Measurements from ENCODE around the gene KRTAP4-9.
"Not testable (repeated sequence)": the region's sequence is repeated elsewhere in the genome, so short reads cannot be mapped to it uniquely, and the experiment has no call there.

KRTAP4-9 gene

DNA sequence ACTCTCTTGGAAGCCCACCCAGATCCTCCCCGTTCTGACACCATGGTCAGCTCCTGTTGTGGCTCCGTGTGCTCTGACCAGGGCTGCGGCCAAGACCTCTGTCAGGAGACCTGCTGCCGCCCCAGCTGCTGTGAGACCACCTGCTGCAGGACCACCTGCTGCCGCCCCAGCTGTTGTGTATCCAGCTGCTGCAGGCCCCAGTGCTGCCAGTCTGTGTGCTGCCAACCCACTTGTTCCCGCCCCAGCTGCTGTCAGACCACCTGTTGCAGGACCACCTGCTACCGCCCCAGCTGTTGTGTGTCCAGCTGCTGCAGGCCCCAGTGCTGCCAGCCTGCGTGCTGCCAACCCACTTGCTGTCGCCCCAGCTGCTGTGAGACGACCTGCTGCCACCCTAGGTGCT lies at the start of gene KRTAP4-9:
Gene KRTAP4-9, plus strand, starts transcription at position 43 of the 400 bp plus-strand sequence. Its CDS starts 0 bp downstream, at position 43.
- not testable (repeated sequence) for H3K9me3 Mint-ChIP-seq; H3K27ac Mint-ChIP-seq; H3K4me1 Mint-ChIP-seq (ENCODE audit: low read depth); H3K27me3 Mint-ChIP-seq (ENCODE audit: low read depth); DNase-seq (ENCODE audit: low spot score); H3K36me3 Mint-ChIP-seq (ENCODE audit: low read depth); H3K4me3 Mint-ChIP-seq

DNA sequence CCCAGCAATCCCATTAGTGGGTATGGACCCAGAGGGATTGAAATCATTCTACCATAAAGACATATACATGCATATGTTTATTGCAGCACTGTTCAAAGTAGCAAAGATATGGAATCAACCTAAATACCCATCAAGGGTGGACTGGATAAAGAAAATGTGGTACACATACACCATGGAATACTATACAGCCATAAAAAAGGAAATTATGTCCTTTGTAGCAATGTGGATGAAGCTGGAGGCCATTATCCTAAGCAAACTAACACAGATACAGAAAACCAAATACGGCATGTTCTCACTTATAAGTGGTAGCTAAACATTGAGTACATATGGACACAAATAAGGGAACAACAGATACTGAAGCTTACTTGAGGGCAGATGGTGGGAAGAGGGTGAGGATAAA lies 47.6 kb upstream of the KRTAP4-9 start:
- H3K4me1 Mint-ChIP-seq (ENCODE audit: low read depth): no peaks in the 10 kb centered on the region
- no peak overlapping the region for H3K4me3 Mint-ChIP-seq
- DNase-seq (ENCODE audit: low spot score): no peak
- H3K27me3 Mint-ChIP-seq (ENCODE audit: low read depth): peaks cover 33% of the 10 kb centered on the region
- no peak overlapping the region for H3K27ac Mint-ChIP-seq
- peaks cover 6% of the 10 kb centered on the region for H3K9me3 Mint-ChIP-seq
- no peaks in the 10 kb centered on the region for H3K36me3 Mint-ChIP-seq (ENCODE audit: low read depth)

DNA sequence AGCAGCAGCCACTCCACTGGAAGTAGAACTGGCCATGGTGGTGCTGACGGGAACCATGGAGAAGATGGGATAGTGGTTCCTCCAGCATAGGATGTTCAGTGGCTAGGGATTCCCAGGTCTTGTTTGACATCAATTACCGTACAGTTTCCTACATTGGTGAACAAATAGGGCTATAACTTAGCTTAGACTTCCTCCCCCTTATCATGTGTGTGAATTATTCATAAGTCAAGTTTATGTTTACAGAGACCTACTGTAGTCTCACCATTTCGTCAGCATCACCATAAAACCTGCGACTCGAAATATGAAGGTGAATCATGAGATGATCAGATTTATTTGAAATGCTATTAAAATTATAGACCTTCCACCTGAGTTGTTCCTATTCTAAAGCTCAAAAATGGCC lies 46.4 kb upstream of the KRTAP4-9 start:
- no peak for DNase-seq (ENCODE audit: low spot score)
- Mint-ChIP-seq H3K27ac (no peak overlapping the region), H3K27me3 (ENCODE audit: low read depth) (peaks cover 30% of the 10 kb centered on the region), H3K9me3 (peaks cover 6% of the 10 kb centered on the region), H3K4me3 (no peak overlapping the region), H3K4me1 (ENCODE audit: low read depth) (no peaks in the 10 kb centered on the region), H3K36me3 (ENCODE audit: low read depth) (no peaks in the 10 kb centered on the region)

DNA sequence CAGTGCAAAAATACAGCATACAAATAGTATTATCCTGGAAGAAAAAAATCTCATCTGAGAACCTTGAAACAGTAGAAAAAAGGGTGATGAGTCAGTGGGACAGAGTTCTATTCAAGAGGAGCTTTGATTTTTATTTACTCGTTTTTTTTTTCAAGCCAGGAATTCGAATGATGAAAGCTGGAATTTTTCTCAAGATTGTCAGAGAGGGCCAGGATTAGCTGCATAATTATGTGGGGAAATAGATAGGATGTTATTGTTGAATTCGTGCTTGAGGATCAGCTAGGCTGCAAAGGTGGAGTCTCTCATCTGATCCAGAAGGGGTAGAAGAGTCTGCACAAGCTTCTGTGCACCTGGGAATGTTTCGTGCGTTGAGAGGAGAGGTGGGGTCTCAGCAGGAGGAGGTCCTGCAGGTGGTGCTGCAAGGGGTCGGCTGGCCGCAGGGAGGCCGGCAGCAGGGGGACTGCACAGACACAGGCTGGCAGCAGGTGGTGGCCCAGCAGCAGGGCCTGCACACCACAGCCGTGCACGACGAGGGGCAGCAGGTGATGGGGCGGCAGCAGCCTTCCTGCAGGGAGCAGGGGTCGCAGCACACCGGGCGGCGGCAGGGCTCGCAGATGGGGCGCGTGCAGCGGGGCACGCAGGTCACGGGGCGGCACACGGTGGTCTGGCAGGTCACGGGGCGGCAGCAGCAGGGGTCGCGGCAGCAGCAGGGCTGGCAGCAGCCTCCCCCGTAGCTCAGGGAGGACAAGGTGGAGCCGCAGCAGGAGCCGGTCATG lies 45.7 kb upstream of the KRTAP4-9 start:
- not testable (repeated sequence) for H3K9me3 Mint-ChIP-seq; H3K4me3 Mint-ChIP-seq; H3K27ac Mint-ChIP-seq; H3K4me1 Mint-ChIP-seq (ENCODE audit: low read depth); DNase-seq (ENCODE audit: low spot score); H3K36me3 Mint-ChIP-seq (ENCODE audit: low read depth)
- peaks cover 29% of the 10 kb centered on the region for H3K27me3 Mint-ChIP-seq (ENCODE audit: low read depth)

GRCh38 chr17:41060052-41060604 lies 45.1 kb upstream of the KRTAP4-9 start, which contains the start of gene KRTAP2-3:
Gene KRTAP2-3 (minus strand): TSS chr17:41060114. CDS start chr17:41060050, 64 bp downstream.
- no peak for DNase-seq (ENCODE audit: low spot score)
- Mint-ChIP-seq H3K4me1 (ENCODE audit: low read depth) (no peaks in the 10 kb centered on the region), H3K9me3 (peaks cover 6% of the 10 kb centered on the region), H3K4me3 (no peak within 1 kb of the TSS), H3K27ac (no peak within 1 kb of the TSS), H3K36me3 (ENCODE audit: low read depth) (no peaks in the 10 kb centered on the region), H3K27me3 (ENCODE audit: low read depth) (peaks cover 29% of the 10 kb centered on the region)

DNA sequence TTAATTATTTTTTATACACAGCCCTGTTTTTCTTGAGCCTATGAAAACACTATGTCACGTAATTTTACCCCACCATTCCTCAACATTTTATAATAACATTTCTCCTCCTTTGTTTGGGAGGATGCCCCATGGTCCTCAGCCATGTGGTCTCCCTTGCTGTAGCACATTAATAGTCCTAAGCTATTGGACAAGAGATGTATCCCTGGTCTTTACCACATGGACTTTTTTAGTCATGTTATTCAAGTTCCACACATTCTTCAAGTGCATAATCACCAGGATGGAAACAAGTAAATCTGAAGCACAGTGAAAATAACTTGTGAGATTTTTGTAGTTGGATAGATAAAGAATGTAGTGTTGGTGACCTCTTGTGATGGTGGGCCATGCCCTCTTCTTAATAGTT lies 43.2 kb upstream of the KRTAP4-9 start:
- Mint-ChIP-seq H3K27me3 (ENCODE audit: low read depth) (peaks cover 29% of the 10 kb centered on the region), H3K4me1 (ENCODE audit: low read depth) (no peaks in the 10 kb centered on the region), H3K27ac (no peak overlapping the region), H3K9me3 (peaks cover 6% of the 10 kb centered on the region), H3K36me3 (ENCODE audit: low read depth) (no peaks in the 10 kb centered on the region), H3K4me3 (no peak overlapping the region)
- DNase-seq (ENCODE audit: low spot score): no peak

- Mint-ChIP-seq H3K4me1 (ENCODE audit: low read depth) (no peaks in the 10 kb centered on the region), H3K27me3 (ENCODE audit: low read depth) (peaks cover 26% of the 10 kb centered on the region), H3K4me3 (no peak overlapping the region), H3K9me3 (no peaks in the 10 kb centered on the region), H3K36me3 (ENCODE audit: low read depth) (no peaks in the 10 kb centered on the region), H3K27ac (no peak overlapping the region)
- DNase-seq (ENCODE audit: low spot score): no peak
These were observed 41.7 kb upstream of the KRTAP4-9 start for GRCh38 chr17:41063449-41063848.

DNA sequence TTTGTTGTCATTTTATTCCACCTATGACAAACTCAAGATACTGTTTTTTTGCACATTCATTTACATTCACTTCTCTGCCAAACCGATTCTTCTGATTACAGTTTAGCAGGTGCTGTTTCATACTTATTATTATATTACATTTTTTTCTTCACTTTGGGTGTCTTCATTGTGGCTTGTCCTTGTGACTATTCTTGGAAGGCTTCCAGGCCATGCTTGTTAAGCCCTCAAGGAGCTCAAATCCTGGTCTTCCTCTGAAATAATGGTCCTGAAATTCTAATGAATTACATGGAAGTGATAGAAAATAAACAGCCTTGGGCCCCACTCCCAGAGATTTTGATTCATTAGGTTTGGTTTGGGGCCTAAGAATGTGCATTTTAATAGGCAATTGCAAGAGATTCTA lies 40.9 kb upstream of the KRTAP4-9 start:
- H3K9me3 Mint-ChIP-seq: no peaks in the 10 kb centered on the region
- no peaks in the 10 kb centered on the region for H3K36me3 Mint-ChIP-seq (ENCODE audit: low read depth)
- peaks cover 19% of the 10 kb centered on the region for H3K27me3 Mint-ChIP-seq (ENCODE audit: low read depth)
- H3K4me3 Mint-ChIP-seq: no peak overlapping the region
- DNase-seq (ENCODE audit: low spot score): no peak
- no peaks in the 10 kb centered on the region for H3K4me1 Mint-ChIP-seq (ENCODE audit: low read depth)
- H3K27ac Mint-ChIP-seq: no peak overlapping the region

DNA sequence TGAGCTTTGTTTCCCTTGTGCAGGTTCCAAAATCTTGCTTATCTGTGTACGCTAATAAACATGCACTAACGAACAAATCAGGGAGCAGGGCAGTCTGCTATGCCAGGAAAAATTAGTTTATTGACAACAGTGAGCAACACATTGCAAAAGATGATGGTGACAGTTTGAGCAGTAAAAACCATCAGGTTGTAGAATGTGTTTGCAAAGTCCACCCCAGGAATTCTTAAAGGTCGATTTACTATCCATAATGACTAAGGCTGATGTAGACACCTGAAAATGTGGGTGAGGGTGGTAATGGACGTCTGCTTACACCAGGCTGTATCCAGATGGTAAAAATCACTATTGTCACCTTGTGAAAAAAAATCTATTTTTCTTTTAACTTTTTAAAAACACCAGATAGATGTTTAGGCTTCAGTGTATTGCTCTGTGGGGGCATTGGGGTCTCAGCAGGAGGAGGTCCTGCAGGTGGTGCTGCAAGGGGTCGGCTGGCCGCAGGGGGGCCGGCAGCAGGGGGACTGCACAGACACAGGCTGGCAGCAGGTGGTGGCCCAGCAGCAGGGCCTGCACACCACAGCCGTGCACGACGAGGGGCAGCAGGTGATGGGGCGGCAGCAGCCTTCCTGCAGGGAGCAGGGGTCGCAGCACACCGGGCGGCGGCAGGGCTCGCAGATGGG lies 40.0 kb upstream of the KRTAP4-9 start:
- not testable (repeated sequence) for H3K36me3 Mint-ChIP-seq (ENCODE audit: low read depth); H3K4me3 Mint-ChIP-seq; H3K27ac Mint-ChIP-seq; H3K4me1 Mint-ChIP-seq (ENCODE audit: low read depth); H3K9me3 Mint-ChIP-seq; DNase-seq (ENCODE audit: low spot score)
- H3K27me3 Mint-ChIP-seq (ENCODE audit: low read depth): peaks cover 16% of the 10 kb centered on the region

DNA sequence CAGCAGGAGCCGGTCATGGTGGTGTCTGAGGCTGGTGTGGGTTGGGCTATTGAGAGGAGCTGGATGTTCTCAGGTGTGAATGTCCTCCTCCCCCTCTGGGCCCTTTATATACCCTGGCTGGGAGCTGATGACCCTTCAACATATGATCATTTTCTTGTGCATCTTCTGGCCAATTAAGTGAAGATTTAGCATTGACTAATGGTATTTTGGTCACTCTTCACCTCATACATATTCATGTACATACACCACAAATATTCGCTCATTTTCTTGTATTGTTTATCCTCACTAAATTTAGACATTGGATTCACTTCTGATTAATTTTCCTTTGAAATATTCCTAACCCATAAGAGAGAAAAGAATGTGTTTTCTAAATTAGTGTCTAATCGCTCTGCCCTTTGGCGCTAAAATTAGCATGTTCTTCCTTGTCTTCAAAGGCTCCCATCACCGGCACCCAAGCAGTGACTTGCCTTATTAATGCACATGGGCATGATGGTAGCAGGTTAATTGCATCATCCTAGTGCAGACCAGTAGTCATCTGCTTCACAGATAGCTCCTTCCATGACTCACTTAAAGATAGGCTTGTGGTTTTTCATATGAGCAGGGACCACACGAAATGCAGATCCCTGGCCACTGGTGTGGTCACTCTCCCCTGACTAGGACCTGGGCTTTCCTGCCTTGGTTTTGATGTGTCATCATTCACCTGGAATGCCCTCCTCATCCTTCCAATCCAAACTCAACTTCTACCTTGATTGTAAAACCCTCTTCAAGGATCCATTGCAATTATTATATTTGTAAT lies 39.2 kb upstream of the KRTAP4-9 start, which contains the start of gene KRTAP2-4:
Gene KRTAP2-4, minus strand, starts transcription at position 51 of the 796 bp plus-strand sequence. Its CDS starts 34 bp downstream, at position 17.
- DNase-seq (ENCODE audit: low spot score): no peak
- no peak within 1 kb of the TSS for H3K27ac Mint-ChIP-seq
- H3K4me1 Mint-ChIP-seq (ENCODE audit: low read depth): no peaks in the 10 kb centered on the region
- H3K9me3 Mint-ChIP-seq: no peaks in the 10 kb centered on the region
- no peak within 1 kb of the TSS for H3K4me3 Mint-ChIP-seq
- no peaks in the 10 kb centered on the region for H3K36me3 Mint-ChIP-seq (ENCODE audit: low read depth)
- peaks cover 8% of the 10 kb centered on the region for H3K27me3 Mint-ChIP-seq (ENCODE audit: low read depth)

DNA sequence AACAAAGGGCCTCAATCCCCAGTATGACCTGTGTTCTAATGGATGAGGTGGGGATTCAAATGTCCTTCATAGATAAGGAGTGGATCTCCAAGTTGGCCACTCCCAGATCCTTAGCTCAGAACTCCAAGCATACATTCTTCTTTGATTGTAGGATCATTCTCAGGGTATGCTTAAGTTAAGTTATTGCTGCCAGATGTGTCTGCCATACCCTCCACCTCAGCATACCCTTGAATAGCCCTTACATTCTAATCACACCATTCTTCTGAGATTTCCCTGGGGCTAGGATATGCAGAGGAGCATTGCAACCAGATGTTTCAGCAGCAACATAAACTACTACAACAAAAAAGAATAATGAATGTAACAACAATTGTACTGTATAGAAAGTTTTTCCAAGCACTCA lies 37.9 kb upstream of the KRTAP4-9 start:
- Mint-ChIP-seq H3K27ac (no peak overlapping the region), H3K9me3 (no peaks in the 10 kb centered on the region), H3K4me3 (no peak overlapping the region), H3K4me1 (ENCODE audit: low read depth) (no peaks in the 10 kb centered on the region), H3K36me3 (ENCODE audit: low read depth) (no peaks in the 10 kb centered on the region), H3K27me3 (ENCODE audit: low read depth) (peaks cover 2% of the 10 kb centered on the region)
- DNase-seq (ENCODE audit: low spot score): no peak

GRCh38 chr17:41069031-41069430 lies 36.2 kb upstream of the KRTAP4-9 start:
- Mint-ChIP-seq H3K27me3 (ENCODE audit: low read depth) (peaks cover 2% of the 10 kb centered on the region), H3K4me3 (no peak overlapping the region), H3K4me1 (ENCODE audit: low read depth) (no peaks in the 10 kb centered on the region), H3K27ac (no peak overlapping the region), H3K9me3 (no peaks in the 10 kb centered on the region), H3K36me3 (ENCODE audit: low read depth) (no peaks in the 10 kb centered on the region)
- DNase-seq (ENCODE audit: low spot score): no peak

GRCh38 chr17:41071606-41072360 lies 33.4 kb upstream of the KRTAP4-9 start:
- H3K9me3 Mint-ChIP-seq: no peaks in the 10 kb centered on the region
- H3K27me3 Mint-ChIP-seq (ENCODE audit: low read depth): peaks cover 9% of the 10 kb centered on the region
- H3K27ac Mint-ChIP-seq: no peak overlapping the region
- no peaks in the 10 kb centered on the region for H3K4me1 Mint-ChIP-seq (ENCODE audit: low read depth)
- no peaks in the 10 kb centered on the region for H3K36me3 Mint-ChIP-seq (ENCODE audit: low read depth)
- DNase-seq (ENCODE audit: low spot score): no peak
- H3K4me3 Mint-ChIP-seq: no peak overlapping the region

Measured in T-helper 2 cell treated with Interferon-gamma antibody and Interleukin-4, amounts not matched to agents 5 μg/mL and 100 μg/mL, for 36 hours (primary cell).